Measurements from ENCODE around the gene GSTA5.

DNA sequence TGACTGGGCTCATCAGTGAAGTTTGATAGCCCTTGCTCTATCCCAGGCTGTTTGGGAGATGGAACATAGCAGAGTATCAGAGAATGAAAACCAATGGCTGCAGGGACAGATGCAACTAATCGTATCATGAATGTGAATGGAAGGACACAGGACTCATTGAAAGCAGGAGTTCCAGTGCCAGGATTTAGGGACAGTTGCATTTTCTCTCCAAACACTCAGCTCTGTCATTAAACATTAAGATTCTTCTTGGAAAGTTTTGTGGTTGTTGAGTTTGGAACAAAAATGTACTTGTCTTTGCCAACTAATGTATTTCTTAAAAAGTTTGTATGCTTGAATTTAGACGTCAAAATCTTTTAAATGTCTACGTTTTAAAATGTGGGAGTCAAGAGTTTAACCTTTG is 31.0 kb upstream of the GSTA5 start:
- no peak for TF ChIP-seq POLR2A (IDR thresholded peaks at IDR 0.05; ENCODE audit: low read length)
- TF ChIP-seq, protein P1, sequence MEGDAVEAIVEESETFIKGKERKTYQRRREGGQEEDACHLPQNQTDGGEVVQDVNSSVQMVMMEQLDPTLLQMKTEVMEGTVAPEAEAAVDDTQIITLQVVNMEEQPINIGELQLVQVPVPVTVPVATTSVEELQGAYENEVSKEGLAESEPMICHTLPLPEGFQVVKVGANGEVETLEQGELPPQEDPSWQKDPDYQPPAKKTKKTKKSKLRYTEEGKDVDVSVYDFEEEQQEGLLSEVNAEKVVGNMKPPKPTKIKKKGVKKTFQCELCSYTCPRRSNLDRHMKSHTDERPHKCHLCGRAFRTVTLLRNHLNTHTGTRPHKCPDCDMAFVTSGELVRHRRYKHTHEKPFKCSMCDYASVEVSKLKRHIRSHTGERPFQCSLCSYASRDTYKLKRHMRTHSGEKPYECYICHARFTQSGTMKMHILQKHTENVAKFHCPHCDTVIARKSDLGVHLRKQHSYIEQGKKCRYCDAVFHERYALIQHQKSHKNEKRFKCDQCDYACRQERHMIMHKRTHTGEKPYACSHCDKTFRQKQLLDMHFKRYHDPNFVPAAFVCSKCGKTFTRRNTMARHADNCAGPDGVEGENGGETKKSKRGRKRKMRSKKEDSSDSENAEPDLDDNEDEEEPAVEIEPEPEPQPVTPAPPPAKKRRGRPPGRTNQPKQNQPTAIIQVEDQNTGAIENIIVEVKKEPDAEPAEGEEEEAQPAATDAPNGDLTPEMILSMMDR (IDR thresholded peaks at IDR 0.05): no peak
